NCI-H2196 (cell line): Measurements from ENCODE around the gene ZNF431.
"Not testable (repeated sequence)": the region's sequence is repeated elsewhere in the genome, so short reads cannot be mapped to it uniquely, and the experiment has no call there.

Source experiments
- DNase-seq: peaks from one replicate; lab custom pipeline; 2025; ENCODE audit not compliant: unreplicated experiment; lab: John Stamatoyannopoulos, UW

Gene ZNF431

DNA sequence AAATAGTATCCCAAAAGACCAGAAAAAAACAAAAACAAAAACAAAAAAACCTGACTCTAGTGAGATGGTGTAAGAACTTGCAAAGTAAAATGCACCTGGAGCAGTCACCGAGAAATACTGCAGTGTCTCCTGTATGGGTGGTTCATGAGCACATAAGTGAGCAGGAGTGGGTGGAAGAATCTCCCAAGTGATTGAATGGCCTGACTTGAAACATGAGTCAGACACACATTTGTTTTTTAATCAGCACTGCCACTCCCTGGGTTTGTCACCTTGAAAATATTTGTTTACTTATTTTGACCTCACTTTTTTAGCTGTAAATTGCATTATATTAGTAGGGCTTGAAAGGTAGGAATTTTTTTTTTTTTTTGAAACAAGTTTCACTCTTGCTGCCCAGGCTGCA lies 2.0 kb downstream of the ZNF431 start:
- DNase-seq, result no peak

GRCh38 chr19:21147540-21147939 lies 5.7 kb downstream of the ZNF431 start:
- no peak for DNase-seq

DNA sequence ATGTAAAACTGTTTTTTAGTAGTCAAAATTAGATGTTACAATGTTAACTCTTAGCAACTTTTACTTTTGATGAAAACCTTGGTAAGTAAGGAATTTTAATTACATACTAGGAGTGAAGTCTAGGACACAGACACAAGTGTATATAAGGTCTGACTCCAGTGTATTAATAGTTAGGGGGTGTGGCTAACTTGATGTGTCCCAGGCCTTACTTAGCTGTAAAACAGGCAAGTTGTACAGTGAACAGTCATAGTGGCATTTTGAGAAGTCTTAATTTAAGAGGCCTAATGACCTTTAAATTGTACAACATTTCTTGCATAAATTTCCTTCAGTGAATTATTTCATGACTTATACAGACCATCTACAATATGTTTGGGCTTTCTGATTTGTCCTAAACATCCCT lies 6.8 kb downstream of the ZNF431 start:
- DNase-seq, result no peak

GRCh38 chr19:21149877-21150276 lies 8.0 kb downstream of the ZNF431 start:
- no peak for DNase-seq

DNA sequence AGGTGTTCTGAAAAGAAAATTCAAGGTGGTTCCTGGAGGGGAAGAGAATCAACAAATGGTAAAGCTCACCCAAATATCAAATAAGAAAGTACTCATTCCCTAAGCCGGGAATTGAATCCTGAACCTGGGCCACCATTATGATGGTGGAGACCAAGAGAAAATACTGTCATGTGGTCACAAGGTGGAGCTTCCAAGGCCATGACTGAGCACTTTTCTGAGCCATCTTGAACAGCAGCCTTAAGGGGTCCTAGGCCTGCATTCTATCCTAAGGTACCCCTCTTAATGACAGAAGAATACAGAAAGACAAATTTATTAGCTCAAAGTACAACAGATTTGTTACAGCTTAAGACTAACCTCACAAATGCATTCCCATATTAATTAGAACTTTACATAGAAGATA lies 9.6 kb downstream of the ZNF431 start:
- no peak for DNase-seq

GRCh38 chr19:21158523-21159135 lies 16.8 kb downstream of the ZNF431 start:
- DNase-seq, result no peak

DNA sequence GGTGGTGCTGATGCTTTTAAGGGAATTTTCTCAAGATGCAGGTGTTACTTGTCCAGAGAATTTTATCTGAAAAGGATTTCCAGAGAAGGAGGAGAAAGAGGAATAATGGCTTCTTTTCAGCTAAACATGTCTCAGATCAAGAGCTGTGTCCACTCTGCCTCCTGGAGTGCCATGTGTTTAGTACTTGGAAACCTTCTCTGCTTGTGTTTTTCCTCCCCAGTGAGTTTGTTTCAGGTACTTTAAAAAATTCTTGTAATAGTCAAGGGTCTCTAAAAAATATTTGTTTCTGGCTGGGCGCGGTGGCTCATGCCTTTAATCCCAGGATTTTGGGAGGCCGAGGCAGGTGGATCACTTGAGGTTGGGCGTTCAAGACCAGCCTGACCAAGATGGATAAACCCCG lies 22.7 kb downstream of the ZNF431 start:
- DNase-seq, result no peak

DNA sequence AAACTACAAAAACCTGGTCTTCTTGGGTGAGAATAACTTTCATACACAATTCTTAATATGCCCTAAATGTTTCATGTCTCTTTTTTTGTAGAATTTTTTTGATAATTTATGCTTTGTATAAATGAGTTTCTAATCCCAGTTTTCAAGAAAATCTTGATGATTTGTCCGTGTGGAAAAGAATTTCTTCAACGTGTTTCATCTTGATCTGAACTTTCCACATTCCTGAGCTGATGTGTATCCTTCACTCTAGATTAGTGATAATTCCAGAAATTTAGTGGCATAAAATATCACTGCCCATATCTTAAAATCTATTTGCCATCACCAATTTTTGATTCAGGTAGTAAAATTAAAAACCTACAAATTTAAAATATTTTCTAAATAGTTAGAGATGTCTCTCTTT lies 24.6 kb downstream of the ZNF431 start:
- no peak for DNase-seq

DNA sequence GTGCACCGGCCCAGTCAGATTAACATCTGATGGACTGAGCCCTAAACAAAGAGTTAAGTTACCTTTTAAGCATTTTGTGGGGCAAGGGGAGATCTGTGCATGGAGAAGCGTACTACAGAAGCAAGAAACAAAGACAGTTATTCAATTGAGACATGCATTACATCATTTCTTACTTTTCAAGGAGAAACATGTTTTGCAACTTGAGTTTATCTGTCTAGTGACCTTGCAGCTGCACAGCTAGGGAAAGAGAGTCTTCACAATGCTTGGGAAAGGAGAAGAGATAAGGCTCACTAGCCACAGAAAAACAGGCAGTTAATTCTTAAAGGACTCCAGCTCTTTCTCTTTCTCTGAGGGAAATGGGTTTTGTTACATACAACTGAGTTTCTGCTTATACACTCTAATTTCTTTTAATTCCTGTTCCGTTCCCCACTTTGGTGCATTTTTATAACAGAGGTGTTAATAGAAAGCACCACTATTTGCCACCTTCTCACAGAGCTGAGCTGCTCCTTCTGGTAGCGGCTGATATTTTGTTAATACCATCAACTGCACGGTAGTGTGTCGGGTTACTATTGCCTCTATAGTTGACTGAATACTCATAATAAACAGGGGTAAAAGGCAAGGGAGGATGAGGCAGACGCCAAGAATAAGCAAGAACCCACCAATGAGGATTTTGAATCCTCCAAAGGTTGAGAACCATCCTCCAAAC lies 55.9 kb downstream of the ZNF431 start:
- DNase-seq, result no peak

GRCh38 chr19:21202865-21203494 lies 61.1 kb downstream of the ZNF431 start:
- DNase-seq, result no peak

DNA sequence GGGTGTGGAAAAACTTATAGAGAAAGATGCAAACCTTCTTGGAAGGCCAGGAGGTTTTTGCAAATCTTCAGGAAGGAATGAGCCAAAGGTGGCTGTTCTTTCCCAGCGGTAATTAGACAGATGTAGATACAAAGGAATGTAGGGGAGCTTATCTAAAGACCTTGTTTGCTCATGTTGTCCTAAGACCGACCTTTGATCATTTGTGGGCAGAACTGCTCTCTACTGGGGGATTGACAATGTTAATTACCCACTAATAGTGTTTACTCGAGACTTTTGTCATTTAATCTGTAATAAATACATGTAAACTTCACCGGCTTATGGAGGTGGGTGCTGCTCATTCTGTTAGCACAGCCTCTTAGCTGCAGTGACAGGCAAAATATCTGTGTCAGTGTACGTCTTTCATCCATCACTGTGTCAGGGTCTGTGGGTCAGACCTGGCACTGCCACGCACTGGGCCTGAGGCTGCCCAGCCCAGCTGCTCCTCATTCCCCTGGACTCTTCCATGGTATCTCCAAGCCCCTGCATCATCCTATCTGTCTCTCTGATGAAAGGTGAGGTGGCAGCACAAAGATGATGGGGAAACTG lies 68.3 kb downstream of the ZNF431 start:
- DNase-seq, result no peak

DNA sequence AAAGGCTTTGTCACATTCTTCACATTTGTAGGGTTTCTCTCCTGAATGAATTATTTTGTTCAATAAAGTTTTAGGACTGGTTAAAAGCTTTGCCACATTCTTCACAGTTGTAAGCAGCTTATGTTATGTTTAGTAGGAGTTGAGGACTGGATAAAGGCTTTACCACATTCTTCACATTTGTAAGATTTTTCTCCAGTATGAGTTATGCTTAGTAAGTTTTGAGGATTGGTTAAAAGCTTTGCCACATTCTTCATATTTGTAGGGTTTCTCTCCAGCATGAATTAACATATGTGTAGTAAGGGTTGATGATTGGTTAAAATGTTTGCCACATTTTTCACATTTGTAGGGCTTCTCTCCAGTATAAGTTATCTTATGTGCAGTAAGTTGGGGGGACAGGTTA lies 79.9 kb downstream of the ZNF431 start:
- DNase-seq, result no peak

GRCh38 chr19:21229938-21230337 lies 88.1 kb downstream of the ZNF431 start:
- DNase-seq, result not testable (repeated sequence)

- DNase-seq, result no peak
Measured at GRCh38 chr19:21233691-21234090, 91.9 kb downstream of the ZNF431 start.

- DNase-seq, result not testable (repeated sequence)
Measured at GRCh38 chr19:21236751-21237150, 94.9 kb downstream of the ZNF431 start.

DNA sequence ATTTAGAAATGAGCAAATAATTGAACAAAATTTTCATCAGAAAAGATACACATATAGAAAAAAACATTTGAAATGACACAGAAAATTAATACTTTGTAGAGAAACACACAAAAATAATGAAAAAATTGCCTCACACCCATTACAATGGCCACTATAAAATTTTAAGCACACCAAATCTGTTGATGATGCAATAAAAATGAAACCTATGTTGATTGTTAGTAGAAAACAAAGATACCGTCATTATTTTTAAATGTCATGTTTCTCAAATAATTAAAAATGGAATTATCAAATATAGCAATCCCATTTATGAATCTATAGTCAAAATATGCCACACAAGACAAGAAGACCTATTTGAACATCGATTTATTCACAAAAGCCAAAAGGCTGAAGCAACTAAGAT lies 96.8 kb downstream of the ZNF431 start:
- no peak for DNase-seq
